SK-N-SH (cell line): ENCODE data around the gene PLA2G6. TPM values are rescaled to one million over a fixed set of nuclear protein-coding genes. Genes with fewer than 3 reads are reported as not detected.

Source experiments
- CTCF ChIA-PET: fragments of 300-600, 350-600 bp; formaldehyde crosslinking; extraction: SDS; loops from one replicate; lab custom pipeline; 2021; lab: Yijun Ruan, JAX
- POLR2A ChIA-PET: fragments of 350-600 bp; sonication (Branson Sonifier 250); formaldehyde crosslinking; extraction: SDS; loops from one replicate; lab custom pipeline; 2020; ENCODE audit warnings: antibody characterized with exemption, inconsistent platforms; lab: Yijun Ruan, JAX
- DNase-seq: peaks from one replicate; pipeline ENCODE4 v3.0.0; 2012
- H2AFZ ChIP-seq: fragments of 200-600 bp; sonication (generic); 2 replicates; pipeline ENCODE4 v1.8.1; 2016; ENCODE audit warnings: antibody characterized with exemption, mild to moderate bottlenecking, low read depth
- H3F3A ChIP-seq: fragments of 200-600 bp; sonication (generic); replicated peaks from 2 replicates; pipeline ENCODE3; 2016; ENCODE audit warnings: antibody characterized with exemption, mild to moderate bottlenecking; ENCODE audit not compliant: insufficient read depth
- H3K27ac ChIP-seq, 2 experiments: fragments of 200-500 bp in 1 of 2; fragments of 200-600 bp in 1 of 2; sonication (Bioruptor generic) in 1 of 2; sonication (generic), shearing (Covaris generic) in 1 of 2; 2 replicates each; pipeline versions ENCODE4 v1.5.1 to v1.6.1; 2014 to 2016; ENCODE audit warnings: low read depth in 2 of 2, inconsistent platforms in 1 of 2, low read length in 1 of 2, mild to moderate bottlenecking in 1 of 2, mixed read lengths in 1 of 2
- H3K27me3 ChIP-seq: fragments of 200-600 bp; sonication (generic), shearing (Covaris generic); 2 replicates; pipeline ENCODE4 v1.6.1; 2016; ENCODE audit warnings: mixed run types; ENCODE audit not compliant: insufficient read depth
- H3K36me3 ChIP-seq, 2 experiments: fragments of 200-500 bp in 1 of 2; fragments of 200-600 bp in 1 of 2; sonication (Bioruptor generic) in 1 of 2; sonication (generic) in 1 of 2; replicated peaks in 1 of 2; 2 replicates each; pipeline versions ENCODE3 to v1.5.1; 2014 to 2016; ENCODE audit warnings: low read length in 1 of 2, mild to moderate bottlenecking in 1 of 2; ENCODE audit not compliant: insufficient read depth in 2 of 2, control insufficient read depth in 1 of 2
- H3K4me1 ChIP-seq, 2 experiments: fragments of 200-500 bp in 1 of 2; fragments of 200-600 bp in 1 of 2; sonication (Bioruptor generic) in 1 of 2; sonication (generic), shearing (Covaris generic) in 1 of 2; 2 replicates each; pipeline versions ENCODE4 v1.5.1 to v1.6.1; 2014 to 2016; ENCODE audit warnings: low read depth in 1 of 2, low read length in 1 of 2, mixed run types in 1 of 2; ENCODE audit not compliant: insufficient read depth in 2 of 2, control insufficient read depth in 1 of 2
- H3K4me2 ChIP-seq: fragments of 200-600 bp; sonication (generic), shearing (Covaris generic); 2 replicates; pipeline ENCODE4 v1.6.1; 2017; ENCODE audit warnings: mixed run types
- H3K4me3 ChIP-seq, 2 experiments: fragments of 200-500 bp in 1 of 2; fragments of 200-600 bp in 1 of 2; sonication (Bioruptor generic) in 1 of 2; sonication (generic), shearing (Covaris generic) in 1 of 2; 2 replicates each; pipeline versions ENCODE4 v1.5.1 to v1.8.1; 2014 to 2016; ENCODE audit warnings: low read depth in 2 of 2, inconsistent platforms in 1 of 2, low read length in 1 of 2, mild to moderate bottlenecking in 1 of 2, mixed read lengths in 1 of 2, moderate library complexity in 1 of 2
- H3K79me2 ChIP-seq: fragments of 200-600 bp; sonication (generic); 2 replicates; pipeline ENCODE4 v1.8.1; 2017; ENCODE audit warnings: mild to moderate bottlenecking; ENCODE audit not compliant: insufficient read depth
- H3K9ac ChIP-seq: fragments of 200-600 bp; sonication (generic); 2 replicates; pipeline ENCODE4 v1.6.1; 2017; ENCODE audit warnings: mixed run types
- H3K9me2 ChIP-seq: fragments of 200-600 bp; sonication (generic); 2 replicates; pipeline ENCODE4 v1.6.1; 2017; ENCODE audit warnings: mixed run types
- H3K9me3 ChIP-seq: fragments of 200-600 bp; sonication (generic); 2 replicates; pipeline ENCODE4 v1.6.1; 2017; ENCODE audit warnings: mixed run types, mild to moderate bottlenecking, moderate library complexity
- H4K20me1 ChIP-seq: fragments of 200-600 bp; sonication (generic); 2 replicates; pipeline ENCODE4 v1.6.1; 2017; ENCODE audit warnings: mild to moderate bottlenecking, mixed run types; ENCODE audit not compliant: insufficient read depth
- JUND ChIP-seq: IDR thresholded peaks from 2 replicates; pipeline ENCODE4 v1.4.0; 2012
- REST ChIP-seq: IDR thresholded peaks from 2 replicates; pipeline ENCODE4 v1.6.1; 2012; ENCODE audit warnings: mild to moderate bottlenecking, low read depth, low read length, moderate library complexity
- SIN3A ChIP-seq: IDR thresholded peaks from 2 replicates; pipeline ENCODE4 v1.6.1; 2012; ENCODE audit warnings: low read depth, mild to moderate bottlenecking, low read length, moderate library complexity, borderline replicate concordance
- TEAD4 ChIP-seq: IDR thresholded peaks from 2 replicates; pipeline ENCODE4 v1.4.0; 2012; ENCODE audit warnings: mild to moderate bottlenecking, borderline replicate concordance; ENCODE audit not compliant: insufficient read depth
- YY1 ChIP-seq: IDR thresholded peaks from 2 replicates; pipeline ENCODE4 v1.4.0; 2012; ENCODE audit warnings: low read depth, mild to moderate bottlenecking
- WGBS: methylation state at CpG from one replicate; pipeline ENCODE4 v1.1.6; 2017; ENCODE audit warnings: low lambda C conversion rate; 5-methylcytosine and 5-hydroxymethylcytosine counted together
- polyA plus RNA-seq, 3 experiments: library from polyadenylated mRNA; depleted of rRNA; stranded (reverse); fragments of >200 nt; gene quantifications; 2 replicates each; pipeline ENCODE4 v1.2.3, GENCODE V29; 2012
- TF ChIP-seq, protein P1 (sequence below): fragments of 200-600 bp; sonication (generic); IDR thresholded peaks from 2 replicates; pipeline ENCODE4 v1.6.1; 2017; ENCODE audit warnings: antibody characterized with exemption, mild to moderate bottlenecking, moderate library complexity

PLA2G6 gene
- polyA plus RNA-seq, 1 of the 3 experiments (the other 2 are of a cell fraction): 10.5 TPM

DNA sequence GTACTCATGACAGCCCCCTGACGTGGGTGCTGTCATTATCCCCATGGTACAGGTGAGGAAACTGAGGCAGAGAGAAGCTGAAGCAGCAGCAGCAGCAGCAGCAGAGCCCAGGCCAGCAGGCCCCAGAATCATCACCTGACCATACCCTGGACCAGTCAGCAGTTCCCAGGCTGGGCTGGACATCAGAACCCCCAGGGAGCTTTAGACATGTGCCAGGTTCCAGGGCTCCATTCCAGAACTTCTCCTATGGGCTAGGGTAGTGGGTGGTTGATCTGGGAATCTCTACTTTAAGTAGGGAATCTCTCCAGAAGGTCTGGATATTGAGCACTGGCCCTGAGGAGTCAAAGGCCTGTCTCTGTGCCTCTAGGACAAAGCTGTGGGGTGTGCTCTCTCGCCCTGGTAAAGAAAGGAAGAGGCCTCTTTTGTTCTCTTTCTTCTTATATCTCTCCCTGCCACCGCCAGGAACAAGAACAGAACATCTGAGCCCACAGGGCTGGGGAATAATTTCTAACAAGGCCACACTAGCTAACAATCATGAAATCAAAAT is 46.8 kb upstream of the PLA2G6 start (continued):
- TF ChIP-seq REST (no peak), YY1 (no peak)
- TF ChIP-seq, protein P1, sequence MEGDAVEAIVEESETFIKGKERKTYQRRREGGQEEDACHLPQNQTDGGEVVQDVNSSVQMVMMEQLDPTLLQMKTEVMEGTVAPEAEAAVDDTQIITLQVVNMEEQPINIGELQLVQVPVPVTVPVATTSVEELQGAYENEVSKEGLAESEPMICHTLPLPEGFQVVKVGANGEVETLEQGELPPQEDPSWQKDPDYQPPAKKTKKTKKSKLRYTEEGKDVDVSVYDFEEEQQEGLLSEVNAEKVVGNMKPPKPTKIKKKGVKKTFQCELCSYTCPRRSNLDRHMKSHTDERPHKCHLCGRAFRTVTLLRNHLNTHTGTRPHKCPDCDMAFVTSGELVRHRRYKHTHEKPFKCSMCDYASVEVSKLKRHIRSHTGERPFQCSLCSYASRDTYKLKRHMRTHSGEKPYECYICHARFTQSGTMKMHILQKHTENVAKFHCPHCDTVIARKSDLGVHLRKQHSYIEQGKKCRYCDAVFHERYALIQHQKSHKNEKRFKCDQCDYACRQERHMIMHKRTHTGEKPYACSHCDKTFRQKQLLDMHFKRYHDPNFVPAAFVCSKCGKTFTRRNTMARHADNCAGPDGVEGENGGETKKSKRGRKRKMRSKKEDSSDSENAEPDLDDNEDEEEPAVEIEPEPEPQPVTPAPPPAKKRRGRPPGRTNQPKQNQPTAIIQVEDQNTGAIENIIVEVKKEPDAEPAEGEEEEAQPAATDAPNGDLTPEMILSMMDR: no peak

- Histone ChIP-seq H3K27ac (no peak overlapping the region), H3K4me1 (no peaks in the 10 kb centered on the region), H3K9me3 (no peaks in the 10 kb centered on the region), H3K27me3 (no peaks in the 10 kb centered on the region), H3K4me3 (no peak overlapping the region), H3K36me3 (peaks cover 0 to 18% of the 10 kb centered on the region in 2 experiments), H3F3A (no peaks in the 10 kb centered on the region), H3K4me2 (no peak overlapping the region), H3K9ac (no peak overlapping the region), H3K9me2 (no peaks in the 10 kb centered on the region), H4K20me1 (no peaks in the 10 kb centered on the region), H3K79me2 (no peaks in the 10 kb centered on the region), H2AFZ (no peak overlapping the region)
- TF ChIP-seq SIN3A: no peak
- TF ChIP-seq JUND: no peak
- TF ChIP-seq TEAD4: no peak
- POLR2A ChIA-PET: no interaction called here
- WGBS: 93% methylated on average over 16 of the region's 25 CpGs
- CTCF ChIA-PET: no interaction called here
- DNase-seq: no peak
Observed at GRCh38 chr22:38226853-38227649, 45.4 kb upstream of the PLA2G6 start.
